Natural killer cell (primary cell): ENCODE results near the gene GPNMB. TPM values are rescaled to one million over a fixed set of nuclear protein-coding genes. Genes with fewer than 3 reads are reported as not detected.

Experiments used
- ATAC-seq, 3 donors: fragments of 150-1000 bp in 2 of 3; fragments of 200-7000 bp in 1 of 3; cut with Tn5 transposase; 1 replicate in 1 of 3; 2 replicates in 2 of 3; pipeline ENCODE4 v1.10.0; 2021; ENCODE audit warnings: mild to moderate bottlenecking in 2 of 3, moderate library complexity in 2 of 3
- DNase-seq, 2 donors: peaks; one replicate each; pipeline versions ENCODE4 v3.0.0 to v3.0.0-alpha.2; 2013 to 2021; ENCODE audit warnings: mixed read lengths in 1 of 2
- H3K27ac ChIP-seq: one replicate; pipeline ENCODE4 v1.5.1; 2013; ENCODE audit warnings: mild to moderate bottlenecking, low read length
- H3K27me3 ChIP-seq: one replicate; pipeline ENCODE4 v1.6.1; 2013; ENCODE audit warnings: low read length; ENCODE audit not compliant: control insufficient read depth, insufficient read depth
- H3K36me3 ChIP-seq: one replicate; pipeline ENCODE4 v1.6.1; 2013; ENCODE audit warnings: low read length; ENCODE audit not compliant: control insufficient read depth, insufficient read depth
- H3K4me1 ChIP-seq: one replicate; pipeline ENCODE4 v1.6.1; 2013; ENCODE audit warnings: low read length; ENCODE audit not compliant: control insufficient read depth, insufficient read depth
- H3K4me3 ChIP-seq: one replicate; pipeline ENCODE4 v1.5.1; 2013; ENCODE audit warnings: low read length
- H3K9me3 ChIP-seq: one replicate; pipeline ENCODE4 v1.6.1; 2013; ENCODE audit warnings: low read length; ENCODE audit not compliant: control insufficient read depth, insufficient read depth
- H3K27ac Mint-ChIP-seq, 2 donors: one replicate each; pipeline ENCODE4 v1.8.0; 2022; ENCODE audit warnings: mild to moderate bottlenecking in 2 of 2, mixed read lengths in 2 of 2, moderate library complexity in 1 of 2
- H3K27me3 Mint-ChIP-seq, 2 donors: one replicate each; pipeline ENCODE4 v1.8.0; 2022; ENCODE audit warnings: low read depth in 2 of 2, mixed read lengths in 2 of 2
- H3K36me3 Mint-ChIP-seq: one replicate; pipeline ENCODE4 v1.8.0; 2022; ENCODE audit warnings: mixed read lengths
- H3K4me1 Mint-ChIP-seq, 2 donors: one replicate each; pipeline ENCODE4 v1.8.0; 2022; ENCODE audit warnings: mixed read lengths in 2 of 2
- H3K4me3 Mint-ChIP-seq: one replicate; pipeline ENCODE4 v1.8.0; 2022; ENCODE audit warnings: mild to moderate bottlenecking, moderate library complexity, mixed read lengths
- H3K9me3 Mint-ChIP-seq, 2 donors: one replicate each; pipeline ENCODE4 v1.8.0; 2022; ENCODE audit warnings: mixed read lengths in 2 of 2
- CTCF ChIP-seq: fragments of 200-600 bp; IDR thresholded peaks from one replicate; pipeline ENCODE4 v1.8.0; 2022; ENCODE audit warnings: antibody characterized with exemption
- WGBS: methylation state at CpG from one replicate; pipeline ENCODE4 v1.1.7; 2013; ENCODE audit warnings: missing lambda C conversion rate; ENCODE audit not compliant: insufficient coverage; 5-methylcytosine and 5-hydroxymethylcytosine counted together
- intact Hi-C: fragments of 100-400 bp; cut with micrococcal nuclease; formaldehyde crosslinking; loops from one replicate; pipeline ENCODE4 v1.14.2; 2022
- total RNA-seq, 4 donors: library from RNA; stranded (reverse); fragments of 120-200 nt in 1 of 4; gene quantifications; one replicate each; pipeline versions ENCODE4 v1.2.3 to v1.2.4, GENCODE V29; 2013 to 2022

Gene GPNMB
- total RNA-seq, 3 donors from 2014 or later (not counting 1 experiment from before 2014, with no cell fraction given): not detected

DNA sequence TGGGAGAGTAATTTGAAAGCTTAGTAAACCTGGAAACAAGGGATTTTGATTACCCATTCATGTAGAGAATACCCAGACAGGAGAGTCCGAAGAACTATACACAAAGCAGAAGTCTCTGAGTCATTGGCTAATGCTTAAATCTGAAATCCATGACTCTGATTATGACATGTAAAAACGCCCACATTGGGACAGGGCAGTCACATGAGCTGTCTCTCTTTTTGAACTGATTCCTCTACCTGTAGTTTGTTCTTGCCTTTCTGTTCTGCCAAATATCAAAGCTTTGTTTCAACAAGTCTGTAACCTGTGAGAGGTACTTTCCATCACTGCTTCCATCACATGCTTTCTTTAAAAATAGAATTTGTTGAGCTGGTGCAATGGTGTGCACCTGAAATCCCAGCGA, 4.3 kb upstream of the GPNMB start:
- no peak overlapping the region for H3K4me3 Mint-ChIP-seq
- Histone ChIP-seq H3K9me3 (no peaks in the 10 kb centered on the region), H3K4me3 (no peak overlapping the region), H3K27ac (no peak overlapping the region), H3K27me3 (peaks cover 5% of the 10 kb centered on the region), H3K4me1 (peaks cover 2% of the 10 kb centered on the region), H3K36me3 (no peaks in the 10 kb centered on the region)
- no peaks in the 10 kb centered on the region for H3K4me1 Mint-ChIP-seq
- DNase-seq (no peak), ATAC-seq (no peak)
- H3K27me3 Mint-ChIP-seq: peaks cover 22 to 41% of the 10 kb centered on the region in 2 donors
- H3K36me3 Mint-ChIP-seq: no peaks in the 10 kb centered on the region
- H3K27ac Mint-ChIP-seq: no peak overlapping the region
- TF ChIP-seq CTCF: no peak
- intact Hi-C loops: no loop called here
- 60% methylated on average over 3 of the region's 3 CpGs for WGBS
- no peaks in the 10 kb centered on the region for H3K9me3 Mint-ChIP-seq

DNA sequence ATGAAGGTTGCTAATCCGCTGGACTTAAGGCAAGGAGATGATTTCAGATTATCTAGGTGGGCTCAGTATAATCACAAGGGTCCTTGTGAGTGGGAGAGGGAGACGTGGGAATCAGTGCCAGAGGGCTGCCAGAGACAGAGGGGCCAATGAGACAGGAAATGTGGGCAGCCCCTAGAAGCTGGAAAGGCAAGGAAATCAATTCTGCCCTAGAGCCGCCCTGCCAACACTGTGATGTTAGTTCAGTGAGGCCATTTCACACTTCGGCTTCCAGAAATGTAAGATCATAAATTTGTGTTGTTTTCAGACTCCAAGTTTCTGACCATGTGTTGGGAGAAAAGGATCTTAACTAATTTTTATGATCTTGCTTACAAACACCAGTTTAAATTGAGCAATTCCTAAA, 3.6 kb upstream of the GPNMB start:
- H3K9me3 ChIP-seq: no peaks in the 10 kb centered on the region
- H3K4me3 ChIP-seq: no peak overlapping the region
- peaks cover 10% of the 10 kb centered on the region for H3K27me3 ChIP-seq
- Mint-ChIP-seq H3K9me3 (no peaks in the 10 kb centered on the region), H3K4me3 (no peak overlapping the region), H3K27ac (no peak overlapping the region), H3K36me3 (no peaks in the 10 kb centered on the region), H3K27me3 (peaks cover 23 to 46% of the 10 kb centered on the region in 2 donors), H3K4me1 (no peaks in the 10 kb centered on the region)
- TF ChIP-seq CTCF: no peak
- intact Hi-C loops: no loop called here
- no peak for ATAC-seq
- peaks cover 3% of the 10 kb centered on the region for H3K4me1 ChIP-seq
- no peak for DNase-seq
- no peaks in the 10 kb centered on the region for H3K36me3 ChIP-seq
- H3K27ac ChIP-seq: no peak overlapping the region
- WGBS: 85% methylated on average over 4 of the region's 4 CpGs

GRCh38 chr7:23247046-23247602, 549 bp downstream of the GPNMB start:
- Histone ChIP-seq H3K27ac (no peak overlapping the region), H3K36me3 (no peaks in the 10 kb centered on the region), H3K4me1 (peaks cover 6% of the 10 kb centered on the region), H3K27me3 (peaks cover 18% of the 10 kb centered on the region), H3K9me3 (no peaks in the 10 kb centered on the region), H3K4me3 (no peak overlapping the region)
- peaks cover 39 to 83% of the 10 kb centered on the region in 2 donors for H3K27me3 Mint-ChIP-seq
- H3K9me3 Mint-ChIP-seq: peaks cover 0 to 2% of the 10 kb centered on the region in 2 donors
- ATAC-seq (no peak), DNase-seq (no peak)
- H3K36me3 Mint-ChIP-seq: no peaks in the 10 kb centered on the region
- TF ChIP-seq CTCF: no peak
- no peaks in the 10 kb centered on the region for H3K4me1 Mint-ChIP-seq
- intact Hi-C loops: no loop called here
- WGBS: 96% methylated on average over 6 of the region's 6 CpGs
- H3K27ac Mint-ChIP-seq: no peak overlapping the region
- H3K4me3 Mint-ChIP-seq: no peak overlapping the region
